GM18507 (cell line): ENCODE measurements around the gene CYRIA.

ENCODE experiments used
- DNase-seq: peaks from one replicate; pipeline ENCODE4 v3.0.0; 2011; ENCODE audit warnings: low read depth; ENCODE audit not compliant: insufficient read length; ENCODE audit errors: extremely low spot score
- FAIRE-seq: peaks from 2 replicates; lab custom pipeline; 2011; peaks lifted over from hg19 to GRCh38; lab: Jason Lieb, UNC

The CYRIA gene

GRCh38 chr2:16653799-16654198, 11.8 kb downstream of the CYRIA start:
- DNase-seq (no peak), FAIRE-seq (peak; percentile 67)

- no peak for DNase-seq
- no peak for FAIRE-seq
These were observed 12.6 kb downstream of the CYRIA start for GRCh38 chr2:16653083-16653375.

DNA sequence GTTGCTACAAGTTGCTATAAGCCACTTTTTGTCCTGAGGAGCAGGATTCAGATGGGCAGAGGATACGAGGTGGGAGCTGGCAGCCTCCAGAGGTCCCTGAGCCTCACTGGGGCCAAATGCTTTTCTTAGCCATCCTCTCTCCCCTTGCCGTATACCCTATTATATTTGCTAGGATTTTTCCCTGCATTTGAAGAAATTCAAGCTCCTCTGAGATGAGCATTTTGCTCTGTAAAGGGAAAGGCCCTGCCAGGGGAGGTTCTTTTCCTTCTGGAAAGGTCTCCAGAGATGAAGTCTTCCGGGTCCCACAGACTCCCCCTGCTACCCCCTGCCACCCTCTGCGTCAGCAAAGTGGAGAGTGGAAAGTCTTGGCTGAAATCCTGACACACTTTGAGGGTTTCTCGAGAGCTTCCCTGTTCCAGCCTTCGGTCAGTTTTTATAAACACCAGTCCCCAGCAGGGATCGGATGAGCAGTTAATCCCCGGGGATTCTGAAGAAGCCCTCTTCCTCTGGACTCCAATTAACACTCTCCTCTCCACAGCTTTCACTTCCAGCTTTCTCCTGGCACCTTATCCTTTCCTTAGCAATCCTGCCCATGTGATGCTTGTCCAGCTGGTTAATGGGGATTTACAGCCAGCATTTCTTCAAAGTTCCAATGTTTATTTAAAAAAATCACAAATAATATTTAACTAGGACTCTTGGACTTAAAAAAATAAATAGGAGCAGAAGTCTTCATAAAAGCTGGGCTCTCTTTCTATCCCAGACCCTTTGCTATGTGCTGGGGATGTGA, 13.1 kb downstream of the CYRIA start:
- DNase-seq (no peak), FAIRE-seq (no peak)

- DNase-seq (no peak), FAIRE-seq (no peak)
These were observed 15.1 kb downstream of the CYRIA start for GRCh38 chr2:16650287-16651249.

GRCh38 chr2:16649353-16650286, 16.0 kb downstream of the CYRIA start:
- no peak for DNase-seq

GRCh38 chr2:16647992-16648617, 17.5 kb downstream of the CYRIA start:
- DNase-seq (no peak), FAIRE-seq (no peak)

More at GRCh38 chr2:16649353-16650286, 16.0 kb downstream of the CYRIA start:
- FAIRE-seq: no peak

GRCh38 chr2:16645775-16646559, 19.7 kb downstream of the CYRIA start:
- no peak for FAIRE-seq
- DNase-seq: no peak

GRCh38 chr2:16645088-16645487, 20.5 kb downstream of the CYRIA start:
- FAIRE-seq (no peak), DNase-seq (no peak)

- no peak for FAIRE-seq
- DNase-seq: no peak
These were observed 21.3 kb downstream of the CYRIA start for GRCh38 chr2:16644221-16644925.

- no peak for FAIRE-seq
- no peak for DNase-seq
These were observed 22.5 kb downstream of the CYRIA start for GRCh38 chr2:16643099-16643498.

DNA sequence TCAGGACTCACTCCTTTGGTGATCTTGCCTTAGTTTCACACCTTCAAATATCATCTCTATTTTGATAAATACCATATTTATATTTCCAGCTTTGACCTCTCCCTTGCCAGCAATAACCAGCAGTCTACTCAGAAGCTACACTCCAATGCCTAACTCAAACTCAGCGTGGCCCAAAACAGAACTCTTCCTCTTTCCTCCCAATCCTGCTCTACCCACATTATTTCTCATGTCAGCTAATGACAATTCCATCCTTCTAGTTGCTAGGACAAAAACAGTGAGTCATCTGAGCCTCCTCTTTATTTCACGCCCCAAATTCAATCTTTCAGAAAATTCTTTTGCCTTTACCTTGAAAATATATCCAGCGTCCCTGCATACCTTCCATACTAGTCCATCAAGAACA, 23.5 kb downstream of the CYRIA start:
- no peak for FAIRE-seq

DNA sequence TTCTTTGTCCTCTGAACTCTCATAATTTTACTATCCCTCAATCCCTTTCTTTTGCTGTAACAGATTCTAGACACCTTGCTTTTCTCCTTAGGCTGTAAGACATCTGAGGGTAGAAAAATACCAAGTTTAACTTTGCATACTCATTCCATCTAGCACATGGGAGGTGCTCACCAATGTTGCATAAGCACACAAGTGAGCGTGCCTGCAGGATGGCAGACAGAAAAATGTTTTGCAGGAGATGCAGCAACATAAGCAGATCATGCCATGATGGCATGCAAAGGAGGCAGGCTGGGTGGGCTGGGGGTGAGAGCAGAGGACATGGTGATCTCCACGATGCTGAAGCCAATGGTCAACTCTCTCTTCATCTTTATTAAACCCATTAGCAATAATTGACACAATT, 24.1 kb downstream of the CYRIA start:
- no peak for DNase-seq
- no peak for FAIRE-seq

More for the DNA sequence above, 23.5 kb downstream of the CYRIA start:
- DNase-seq: no peak

- no peak for FAIRE-seq
- DNase-seq: no peak
These were observed 24.8 kb downstream of the CYRIA start for GRCh38 chr2:16640867-16641266.

DNA sequence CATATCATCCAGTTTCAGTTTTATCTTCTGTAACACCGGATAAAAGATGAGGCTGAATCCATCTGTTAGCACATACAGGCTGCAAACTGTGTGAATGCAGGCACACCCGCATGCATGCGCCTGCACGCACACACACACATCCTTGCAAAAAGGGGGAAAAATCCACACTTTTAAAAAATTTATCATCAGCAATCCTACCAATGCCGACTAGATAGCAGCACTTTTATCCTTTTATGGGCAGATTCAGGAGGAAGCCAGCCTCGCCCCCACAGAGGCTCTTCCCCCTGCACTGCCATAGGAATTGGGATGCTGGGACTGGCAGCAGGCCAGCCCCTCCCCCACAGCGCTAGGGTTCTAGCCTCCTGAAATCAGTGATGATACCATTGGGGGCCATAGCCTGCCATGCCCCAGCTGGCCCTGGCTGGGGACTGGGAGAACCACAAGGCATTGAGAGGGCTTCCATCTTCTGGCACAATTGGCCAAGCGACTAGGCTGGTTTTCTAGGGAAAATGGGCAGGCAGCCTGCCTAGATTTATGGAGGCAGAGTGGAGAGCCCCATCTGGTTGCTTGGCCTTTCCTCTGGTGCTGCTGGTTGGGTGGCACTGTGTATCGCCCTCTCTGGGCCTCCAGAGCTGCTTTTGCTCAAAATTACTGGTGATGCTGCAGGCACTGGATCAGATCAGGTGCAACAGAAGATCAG, 25.5 kb downstream of the CYRIA start:
- FAIRE-seq: no peak
- DNase-seq: no peak

GRCh38 chr2:16639431-16639830, 26.2 kb downstream of the CYRIA start:
- no peak for DNase-seq
- no peak for FAIRE-seq

GRCh38 chr2:16638946-16639345, 26.7 kb downstream of the CYRIA start:
- FAIRE-seq (no peak), DNase-seq (no peak)

GRCh38 chr2:16637304-16637703, 28.3 kb downstream of the CYRIA start:
- no peak for FAIRE-seq
- DNase-seq: no peak
